GM12873 (cell line): ENCODE measurements around the gene TAPBPL.

Experiments used
- CTCF ChIP-seq: IDR thresholded peaks from 2 replicates; pipeline ENCODE4 v1.5.1; 2012; ENCODE audit warnings: low read depth, mild to moderate bottlenecking, moderate library complexity, low read length, control low read depth; ENCODE audit not compliant: insufficient read depth; ENCODE audit errors: missing control alignments

TAPBPL gene

GRCh38 chr12:6423267-6424007 lies 28.4 kb upstream of the TAPBPL start:
- peak; percentile 85 for TF ChIP-seq CTCF

- TF ChIP-seq CTCF, result no peak
These were observed 27.9 kb upstream of the TAPBPL start for GRCh38 chr12:6424008-6424347.

- TF ChIP-seq CTCF, result no peak
These were observed 27.0 kb upstream of the TAPBPL start for GRCh38 chr12:6424866-6425265.

GRCh38 chr12:6425590-6426531 lies 26.0 kb upstream of the TAPBPL start:
- TF ChIP-seq CTCF, result no peak

GRCh38 chr12:6426882-6427671 lies 24.8 kb upstream of the TAPBPL start:
- no peak for TF ChIP-seq CTCF

GRCh38 chr12:6428326-6428725 lies 23.5 kb upstream of the TAPBPL start:
- no peak for TF ChIP-seq CTCF
